CD14-positive monocyte (primary cell): Measurements from ENCODE around the gene WWC1. TPM values are rescaled to one million over a fixed set of nuclear protein-coding genes. Genes with fewer than 3 reads are reported as not detected.

Experiments
- DNase-seq, 3 donors: peaks; one replicate each; pipeline ENCODE4 v3.0.0-alpha.2; 2011 to 2022
- H2AFZ ChIP-seq: 2 replicates; pipeline ENCODE4 v1.6.0; 2012; ENCODE audit warnings: mild to moderate bottlenecking, low read depth, low read length, inconsistent platforms; ENCODE audit not compliant: insufficient read depth, poor library complexity, severe bottlenecking
- H3K27ac ChIP-seq, 2 donors: 1 replicate in 1 of 2; 2 replicates in 1 of 2; pipeline ENCODE4 v1.5.1; 2012 to 2013; ENCODE audit warnings: low read length in 2 of 2, control low read depth in 1 of 2, inconsistent platforms in 1 of 2, low read depth in 1 of 2, mild to moderate bottlenecking in 1 of 2
- H3K27me3 ChIP-seq, 2 donors: one replicate each; pipeline versions ENCODE4 v1.6.0 to v1.6.1; 2011 to 2013; ENCODE audit warnings: low read length in 2 of 2; ENCODE audit not compliant: control insufficient read depth in 2 of 2, insufficient read depth in 2 of 2
- H3K36me3 ChIP-seq, 2 donors: replicated peaks in 1 of 2; 1 replicate in 1 of 2; 2 replicates in 1 of 2; pipeline versions ENCODE4 v1.5.1 to v1.6.1; 2012 to 2013; ENCODE audit warnings: low read length in 2 of 2, control low read depth in 1 of 2, inconsistent platforms in 1 of 2, mild to moderate bottlenecking in 1 of 2; ENCODE audit not compliant: insufficient read depth in 2 of 2, control insufficient read depth in 1 of 2
- H3K4me1 ChIP-seq, 2 donors: 1 replicate in 1 of 2; 2 replicates in 1 of 2; pipeline versions ENCODE4 v1.5.1 to v1.6.1; 2012 to 2013; ENCODE audit warnings: low read length in 2 of 2, control low read depth in 1 of 2, inconsistent platforms in 1 of 2, mild to moderate bottlenecking in 1 of 2, moderate library complexity in 1 of 2; ENCODE audit not compliant: insufficient read depth in 2 of 2, control insufficient read depth in 1 of 2
- H3K4me2 ChIP-seq: replicated peaks from 2 replicates; pipeline ENCODE3; 2012; ENCODE audit warnings: low read length, moderate library complexity, mild to moderate bottlenecking; ENCODE audit not compliant: poor library complexity, severe bottlenecking; ENCODE audit errors: extremely low read depth
- H3K4me3 ChIP-seq, 3 experiments: fragments of 200-600 bp in 1 of 3; sonication (generic) in 1 of 3; replicated peaks in 1 of 3; 1 replicate in 2 of 3; 2 replicates in 1 of 3; pipeline ENCODE4 v1.5.1; 2011 to 2013; ENCODE audit warnings: low read length in 3 of 3, mild to moderate bottlenecking in 3 of 3, control low read depth in 2 of 3, low read depth in 2 of 3, inconsistent platforms in 1 of 3, moderate library complexity in 1 of 3
- H3K79me2 ChIP-seq: 2 replicates; pipeline ENCODE4 v1.6.0; 2012; ENCODE audit warnings: mild to moderate bottlenecking, control low read depth, inconsistent platforms, low read length, moderate library complexity; ENCODE audit not compliant: insufficient read depth
- H3K9ac ChIP-seq: 2 replicates; pipeline ENCODE4 v1.6.0; 2017; ENCODE audit warnings: low read length, mild to moderate bottlenecking; ENCODE audit not compliant: insufficient read depth, poor library complexity, severe bottlenecking
- H3K9me3 ChIP-seq, 2 donors: replicated peaks in 1 of 2; 1 replicate in 1 of 2; 2 replicates in 1 of 2; pipeline versions ENCODE4 v1.5.1 to v1.6.1; 2012 to 2013; ENCODE audit warnings: low read length in 2 of 2, control low read depth in 1 of 2; ENCODE audit not compliant: control insufficient read depth in 1 of 2, insufficient read depth in 1 of 2
- H4K20me1 ChIP-seq: 2 replicates; pipeline ENCODE4 v1.6.0; 2012; ENCODE audit warnings: mild to moderate bottlenecking, low read length, control low read depth, moderate library complexity; ENCODE audit not compliant: insufficient read depth
- H3K27ac Mint-ChIP-seq, 7 donors: one replicate each; pipeline ENCODE4 v1.8.0; 2020; ENCODE audit warnings: mild to moderate bottlenecking in 7 of 7, mixed read lengths in 7 of 7, moderate library complexity in 6 of 7, inconsistent platforms in 2 of 7
- H3K27me3 Mint-ChIP-seq, 3 donors: one replicate each; pipeline ENCODE4 v1.8.0; 2021 to 2022; ENCODE audit warnings: low read depth in 3 of 3, mild to moderate bottlenecking in 3 of 3, mixed read lengths in 3 of 3, moderate library complexity in 3 of 3, inconsistent platforms in 1 of 3
- H3K36me3 Mint-ChIP-seq, 2 donors: one replicate each; pipeline ENCODE4 v1.8.0; 2020; ENCODE audit warnings: mixed read lengths in 2 of 2, inconsistent platforms in 1 of 2, mild to moderate bottlenecking in 1 of 2
- H3K4me1 Mint-ChIP-seq: one replicate; pipeline ENCODE4 v1.8.0; 2020; ENCODE audit warnings: mild to moderate bottlenecking, mixed read lengths
- H3K4me3 Mint-ChIP-seq, 2 donors: one replicate each; pipeline ENCODE4 v1.8.0; 2020; ENCODE audit warnings: mild to moderate bottlenecking in 2 of 2, mixed read lengths in 2 of 2, moderate library complexity in 1 of 2
- H3K9me3 Mint-ChIP-seq, 7 donors: one replicate each; pipeline ENCODE4 v1.8.0; 2020 to 2022; ENCODE audit warnings: mixed read lengths in 7 of 7, mild to moderate bottlenecking in 6 of 7, moderate library complexity in 6 of 7, inconsistent platforms in 2 of 7
- WGBS: methylation state at CpG from one replicate; pipeline ENCODE4 v1.1.5; 2013; ENCODE audit warnings: missing lambda C conversion rate; ENCODE audit not compliant: insufficient coverage; 5-methylcytosine and 5-hydroxymethylcytosine counted together
- intact Hi-C, 2 donors: fragments of 100-400 bp; cut with micrococcal nuclease; formaldehyde crosslinking; loops; one replicate each; pipeline versions ENCODE4 v1.15.0 to v1.15.1; 2023
- polyA plus RNA-seq, 3 donors: library from polyadenylated mRNA; depleted of rRNA in 1 of 3; unstranded in 2 of 3; stranded (reverse) in 1 of 3; fragments of 300-500 nt in 2 of 3; fragments of >200 nt in 1 of 3; fragmentation: Illumina TruSeq in 2 of 3; gene quantifications; 1 replicate in 2 of 3; 2 replicates in 1 of 3; pipeline ENCODE4 v1.2.3, GENCODE V29; 2012 to 2021
- TF ChIP-seq, protein P1 (sequence below): fragments of 200-600 bp; IDR thresholded peaks from one replicate; pipeline ENCODE4 v1.8.0; 2022; ENCODE audit warnings: antibody characterized with exemption, mild to moderate bottlenecking

The WWC1 gene
- polyA plus RNA-seq, 3 donors, result not detected

DNA sequence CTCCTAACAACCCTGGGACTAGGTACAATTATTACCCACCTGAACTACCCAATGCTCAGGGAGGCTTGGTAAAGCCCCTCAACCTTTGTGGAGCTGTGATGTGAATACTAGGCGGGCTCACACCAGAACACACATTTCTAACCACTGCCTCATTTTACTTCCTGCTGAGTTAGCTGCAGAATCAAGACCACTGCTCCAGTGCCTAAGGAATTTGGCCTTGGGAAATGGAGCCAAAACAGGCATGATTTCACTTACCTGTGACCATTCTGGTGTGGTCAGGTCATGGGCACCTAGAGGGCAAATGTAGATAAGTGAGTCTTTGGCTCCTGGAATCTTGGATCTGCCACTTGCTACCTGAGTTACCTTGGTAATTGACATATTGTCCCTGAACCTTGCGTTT lies 5.2 kb downstream of the WWC1 start:
- no peak overlapping the region for H3K9ac ChIP-seq
- peaks cover 23 to 32% (median 29%) of the 10 kb centered on the region in 3 donors for H3K27me3 Mint-ChIP-seq

DNA sequence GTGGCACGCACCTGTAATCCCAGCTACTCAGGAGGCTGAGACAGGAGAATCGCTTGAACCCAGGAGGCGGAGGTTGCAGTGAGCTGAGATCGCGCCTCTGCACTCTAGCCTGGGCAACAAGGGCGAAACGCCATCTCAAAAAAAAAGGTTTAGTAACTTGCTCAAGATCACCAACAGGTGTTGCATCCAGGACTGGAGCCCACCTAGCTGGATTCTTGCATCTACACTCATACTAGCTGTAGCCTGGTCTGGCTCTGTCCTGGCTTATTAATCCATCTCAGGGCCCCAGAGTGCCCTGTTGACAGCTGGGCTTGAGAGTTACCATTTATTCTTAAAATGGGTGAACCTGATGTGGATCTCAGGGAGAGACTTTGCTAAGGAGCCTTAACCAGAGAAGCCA lies 7.5 kb downstream of the WWC1 start:
- intact Hi-C loops, result no loop called here
- Mint-ChIP-seq H3K36me3 (no peaks in the 10 kb centered on the region), H3K4me3 (no peak overlapping the region), H3K27ac (no peak overlapping the region), H3K9me3 (no peaks in the 10 kb centered on the region), H3K27me3 (peaks cover 9 to 17% (median 13%) of the 10 kb centered on the region in 3 donors), H3K4me1 (no peaks in the 10 kb centered on the region)
- Histone ChIP-seq H3K27ac (no peak overlapping the region), H3K27me3 (peaks cover 0 to 5% of the 10 kb centered on the region in 2 donors), H3K4me1 (no peaks in the 10 kb centered on the region), H3K9ac (no peak overlapping the region), H3K9me3 (no peaks in the 10 kb centered on the region), H3K36me3 (no peaks in the 10 kb centered on the region), H3K4me3 (no peak overlapping the region), H3K79me2 (no peaks in the 10 kb centered on the region), H4K20me1 (no peaks in the 10 kb centered on the region), H3K4me2 (no peak overlapping the region), H2AFZ (no peak overlapping the region)
- no peak for DNase-seq
- TF ChIP-seq, protein P1, sequence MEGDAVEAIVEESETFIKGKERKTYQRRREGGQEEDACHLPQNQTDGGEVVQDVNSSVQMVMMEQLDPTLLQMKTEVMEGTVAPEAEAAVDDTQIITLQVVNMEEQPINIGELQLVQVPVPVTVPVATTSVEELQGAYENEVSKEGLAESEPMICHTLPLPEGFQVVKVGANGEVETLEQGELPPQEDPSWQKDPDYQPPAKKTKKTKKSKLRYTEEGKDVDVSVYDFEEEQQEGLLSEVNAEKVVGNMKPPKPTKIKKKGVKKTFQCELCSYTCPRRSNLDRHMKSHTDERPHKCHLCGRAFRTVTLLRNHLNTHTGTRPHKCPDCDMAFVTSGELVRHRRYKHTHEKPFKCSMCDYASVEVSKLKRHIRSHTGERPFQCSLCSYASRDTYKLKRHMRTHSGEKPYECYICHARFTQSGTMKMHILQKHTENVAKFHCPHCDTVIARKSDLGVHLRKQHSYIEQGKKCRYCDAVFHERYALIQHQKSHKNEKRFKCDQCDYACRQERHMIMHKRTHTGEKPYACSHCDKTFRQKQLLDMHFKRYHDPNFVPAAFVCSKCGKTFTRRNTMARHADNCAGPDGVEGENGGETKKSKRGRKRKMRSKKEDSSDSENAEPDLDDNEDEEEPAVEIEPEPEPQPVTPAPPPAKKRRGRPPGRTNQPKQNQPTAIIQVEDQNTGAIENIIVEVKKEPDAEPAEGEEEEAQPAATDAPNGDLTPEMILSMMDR, result no peak
- 96% methylated on average over 5 of the region's 7 CpGs for WGBS

More for the DNA sequence above, 5.2 kb downstream of the WWC1 start:
- 93% methylated on average over 1 of the region's 2 CpGs for whole genome bisulfite sequencing
- no peak overlapping the region for H3K4me3 Mint-ChIP-seq
- H3K4me1 ChIP-seq, result no peaks in the 10 kb centered on the region
- intact Hi-C loops, result no loop called here
- H3K79me2 ChIP-seq, result no peaks in the 10 kb centered on the region
- TF ChIP-seq, protein P1, result no peak
- H3K27me3 ChIP-seq, result peaks cover 17 to 25% of the 10 kb centered on the region in 2 donors
- H3K4me2 ChIP-seq, result no peak overlapping the region
- no peaks in the 10 kb centered on the region for H3K4me1 Mint-ChIP-seq
- H3K36me3 Mint-ChIP-seq, result no peaks in the 10 kb centered on the region
- H3K36me3 ChIP-seq, result no peaks in the 10 kb centered on the region
- no peak overlapping the region for H3K27ac Mint-ChIP-seq
- H3K4me3 ChIP-seq, result no peak overlapping the region
- H3K27ac ChIP-seq, result no peak overlapping the region
- H4K20me1 ChIP-seq, result no peaks in the 10 kb centered on the region
- peaks cover 0 to 3% (median 0%) of the 10 kb centered on the region in 7 donors for H3K9me3 Mint-ChIP-seq
- no peak overlapping the region for H2AFZ ChIP-seq
- no peak for DNase-seq
- peaks cover 0 to 5% of the 10 kb centered on the region in 2 donors for H3K9me3 ChIP-seq
